Measurements from ENCODE around the gene PHC3.
A peak's percentile ranks its signal among the peaks of the same experiment; 100 is the strongest.
"Not testable (repeated sequence)": the region's sequence is repeated elsewhere in the genome, so short reads cannot be mapped to it uniquely, and the experiment has no call there.

Gene PHC3

GRCh38 chr3:170195759-170196158 is 14.2 kb upstream of the PHC3 start:
- DNase-seq (ENCODE audit: low read depth in 3 of 3) = not testable (repeated sequence)

- no peak for DNase-seq (ENCODE audit: low read depth in 3 of 3)
These were observed 8.1 kb upstream of the PHC3 start for GRCh38 chr3:170189398-170190256.

- no peak for DNase-seq (ENCODE audit: low read depth in 3 of 3)
These were observed 1.2 kb downstream of the PHC3 start for GRCh38 chr3:170180079-170180907.

GRCh38 chr3:170179432-170179831 is 2.1 kb downstream of the PHC3 start:
- DNase-seq (ENCODE audit: low read depth in 3 of 3) = no peak

GRCh38 chr3:170178651-170179050 is 2.9 kb downstream of the PHC3 start:
- peak in 1 of 3 experiments; percentile 21 for DNase-seq (ENCODE audit: low read depth in 3 of 3)

GRCh38 chr3:170171563-170171962 is 10.0 kb downstream of the PHC3 start:
- DNase-seq (ENCODE audit: low read depth in 3 of 3) = no peak

- no peak for DNase-seq (ENCODE audit: low read depth in 3 of 3)
These were observed 16.8 kb downstream of the PHC3 start for GRCh38 chr3:170164717-170165116.

- DNase-seq (ENCODE audit: low read depth in 3 of 3) = no peak
These were observed 17.4 kb downstream of the PHC3 start for GRCh38 chr3:170163956-170164645.

GRCh38 chr3:170162630-170163029 is 18.9 kb downstream of the PHC3 start:
- DNase-seq (ENCODE audit: low read depth in 3 of 3) = no peak

GRCh38 chr3:170162052-170162451 is 19.5 kb downstream of the PHC3 start:
- DNase-seq (ENCODE audit: low read depth in 3 of 3) = no peak

- no peak for DNase-seq (ENCODE audit: low read depth in 3 of 3)
These were observed 21.6 kb downstream of the PHC3 start for GRCh38 chr3:170159933-170160332.

- DNase-seq (ENCODE audit: low read depth in 3 of 3) = no peak
These were observed 22.1 kb downstream of the PHC3 start for GRCh38 chr3:170159459-170159858.

GRCh38 chr3:170155604-170156003 is 25.9 kb downstream of the PHC3 start:
- no peak for DNase-seq (ENCODE audit: low read depth in 3 of 3)

GRCh38 chr3:170154569-170155143 is 26.9 kb downstream of the PHC3 start:
- no peak for DNase-seq (ENCODE audit: low read depth in 3 of 3)

GRCh38 chr3:170154084-170154483 is 27.4 kb downstream of the PHC3 start:
- DNase-seq (ENCODE audit: low read depth in 3 of 3) = no peak

GRCh38 chr3:170151536-170151935 is 30.0 kb downstream of the PHC3 start:
- no peak for DNase-seq (ENCODE audit: low read depth in 3 of 3)

GRCh38 chr3:170149016-170149415 is 32.5 kb downstream of the PHC3 start:
- DNase-seq (ENCODE audit: low read depth in 3 of 3) = no peak

GRCh38 chr3:170145278-170145677 is 36.3 kb downstream of the PHC3 start:
- no peak for DNase-seq (ENCODE audit: low read depth in 3 of 3)

- no peak for DNase-seq (ENCODE audit: low read depth in 3 of 3)
These were observed 37.1 kb downstream of the PHC3 start for GRCh38 chr3:170144437-170144843.

GRCh38 chr3:170142373-170142772 is 39.2 kb downstream of the PHC3 start:
- no peak for DNase-seq (ENCODE audit: low read depth in 3 of 3)

GRCh38 chr3:170137986-170138385 is 43.5 kb downstream of the PHC3 start:
- DNase-seq (ENCODE audit: low read depth in 3 of 3) = no peak

GRCh38 chr3:170132335-170132734 is 49.2 kb downstream of the PHC3 start:
- peak in 1 of 3 experiments; percentile 18 for DNase-seq (ENCODE audit: low read depth in 3 of 3)
